H1 (cell line): ENCODE measurements around the gene TJP3. TPM values are rescaled to one million over a fixed set of nuclear protein-coding genes. Genes with fewer than 3 reads are reported as not detected.

ENCODE experiments used
- CTCF ChIA-PET: fragments of 300-600 bp; sonication (Branson Sonifier 250); formaldehyde crosslinking; loops from one replicate; lab custom pipeline; 2021; ENCODE audit not compliant: partially characterized antibody; lab: Charles Lee
- POLR2A ChIA-PET: fragments of 300-600 bp; sonication (Branson Sonifier 250); formaldehyde crosslinking; loops from one replicate; lab custom pipeline; 2021; ENCODE audit warnings: inconsistent platforms; ENCODE audit not compliant: partially characterized antibody; lab: Charles Lee
- DNase-seq, 2 experiments: peaks; one replicate each; pipeline versions ENCODE4 v3.0.0 to v3.0.0-alpha.2; 2010 to 2022; ENCODE audit warnings: low spot score in 2 of 2, low read depth in 1 of 2, mixed read lengths in 1 of 2
- FAIRE-seq: peaks from 2 replicates; lab custom pipeline; 2011; peaks lifted over from hg19 to GRCh38; lab: Jason Lieb, UNC
- H2AFZ ChIP-seq: 2 replicates; pipeline ENCODE4 v1.8.1; 2012; ENCODE audit warnings: low read length, inconsistent platforms
- H2AK5ac ChIP-seq: 2 replicates; pipeline ENCODE4 v1.6.1; 2013; ENCODE audit warnings: low read depth, low read length
- H2BK120ac ChIP-seq: replicated peaks from 2 replicates; pipeline ENCODE3; 2013; ENCODE audit warnings: low read depth, low read length, inconsistent platforms
- H2BK12ac ChIP-seq: 2 replicates; pipeline ENCODE4 v1.6.1; 2013; ENCODE audit warnings: low read depth, low read length
- H2BK15ac ChIP-seq: 2 replicates; pipeline ENCODE4 v1.6.1; 2013; ENCODE audit warnings: low read length
- H2BK20ac ChIP-seq: 2 replicates; pipeline ENCODE4 v1.6.1; 2013; ENCODE audit warnings: low read length
- H2BK5ac ChIP-seq: 2 replicates; pipeline ENCODE4 v1.6.1; 2013; ENCODE audit warnings: low read depth, low read length
- H3K14ac ChIP-seq: 2 replicates; pipeline ENCODE4 v1.6.1; 2013; ENCODE audit warnings: inconsistent platforms; ENCODE audit not compliant: insufficient read length
- H3K18ac ChIP-seq: 2 replicates; pipeline ENCODE4 v1.6.1; 2013; ENCODE audit warnings: low read length; ENCODE audit errors: extremely low read depth
- H3K23ac ChIP-seq: 2 replicates; pipeline ENCODE4 v1.6.1; 2013; ENCODE audit warnings: inconsistent platforms; ENCODE audit not compliant: insufficient read length
- H3K23me2 ChIP-seq: 2 replicates; pipeline ENCODE4 v1.6.1; 2013; ENCODE audit warnings: low read depth, low read length
- H3K27ac ChIP-seq: 2 replicates; pipeline ENCODE4 v1.6.1; 2011; ENCODE audit warnings: low read depth, low read length, inconsistent platforms
- H3K27me3 ChIP-seq, 4 experiments: replicated peaks in 1 of 4; 1 replicate in 1 of 4; 2 replicates in 3 of 4; pipeline versions ENCODE4 v1.6.1 to v1.8.1; 2011 to 2013; ENCODE audit warnings: low read length in 3 of 4, mild to moderate bottlenecking in 3 of 4, inconsistent platforms in 2 of 4, mixed read lengths in 2 of 4, moderate library complexity in 1 of 4; ENCODE audit not compliant: control insufficient read depth in 3 of 4, insufficient read depth in 3 of 4; ENCODE audit errors: extremely low read depth in 1 of 4
- H3K36me3 ChIP-seq, 4 experiments: 2 replicates each; pipeline versions ENCODE4 v1.6.1 to v1.8.1; 2011 to 2013; ENCODE audit warnings: mild to moderate bottlenecking in 4 of 4, low read length in 3 of 4, moderate library complexity in 2 of 4, control low read depth in 1 of 4, inconsistent platforms in 1 of 4; ENCODE audit not compliant: insufficient read depth in 4 of 4, control insufficient read depth in 2 of 4
- H3K4ac ChIP-seq: replicated peaks from 2 replicates; pipeline ENCODE3; 2013; ENCODE audit warnings: low read length, low read depth, mixed read lengths, inconsistent platforms; ENCODE audit not compliant: insufficient read length
- H3K4me1 ChIP-seq, 4 experiments: replicated peaks in 1 of 4; 1 replicate in 1 of 4; 2 replicates in 3 of 4; pipeline versions ENCODE4 v1.6.1 to v1.8.1; 2011 to 2013; ENCODE audit warnings: low read length in 3 of 4, inconsistent platforms in 2 of 4, mixed read lengths in 1 of 4; ENCODE audit not compliant: insufficient read depth in 4 of 4, control insufficient read depth in 3 of 4
- H3K4me2 ChIP-seq, 2 experiments: 2 replicates each; pipeline versions ENCODE4 v1.6.1 to v1.8.1; 2011 to 2013; ENCODE audit warnings: low read depth in 2 of 2, low read length in 2 of 2, control low read depth in 1 of 2, inconsistent platforms in 1 of 2, mild to moderate bottlenecking in 1 of 2; ENCODE audit not compliant: insufficient read depth in 1 of 2
- H3K4me3 ChIP-seq, 4 experiments: fragments of 200-600, 300-600 bp in 1 of 4; sonication (generic), shearing (Covaris generic), sonication (Bioruptor Twin) in 1 of 4; 2 replicates each; pipeline versions ENCODE4 v1.5.1 to v1.8.1; 2011 to 2016; ENCODE audit warnings: low read length in 4 of 4, low read depth in 3 of 4, control low read depth in 2 of 4, inconsistent platforms in 2 of 4, mild to moderate bottlenecking in 2 of 4, mixed read lengths in 1 of 4, moderate library complexity in 1 of 4; ENCODE audit not compliant: insufficient read depth in 2 of 4; ENCODE audit errors: extremely low read depth in 1 of 4
- H3K56ac ChIP-seq: replicated peaks from 2 replicates; pipeline ENCODE3; 2013; ENCODE audit warnings: low read depth, mild to moderate bottlenecking, mixed read lengths, low read length, inconsistent platforms; ENCODE audit not compliant: insufficient read length
- H3K79me1 ChIP-seq: 2 replicates; pipeline ENCODE4 v1.6.1; 2013; ENCODE audit warnings: low read depth, low read length, control low read depth
- H3K79me2 ChIP-seq, 2 experiments: 2 replicates each; pipeline versions ENCODE4 v1.6.1 to v1.8.1; 2012 to 2013; ENCODE audit warnings: low read length in 2 of 2, mild to moderate bottlenecking in 2 of 2, inconsistent platforms in 1 of 2; ENCODE audit not compliant: insufficient read depth in 2 of 2, control insufficient read depth in 1 of 2
- H3K9ac ChIP-seq, 4 experiments: replicated peaks in 1 of 4; 1 replicate in 1 of 4; 2 replicates in 3 of 4; pipeline versions ENCODE4 v1.6.1 to v1.8.1; 2011 to 2013; ENCODE audit warnings: low read depth in 3 of 4, low read length in 3 of 4, control low read depth in 2 of 4, mild to moderate bottlenecking in 2 of 4, moderate library complexity in 2 of 4, inconsistent platforms in 1 of 4; ENCODE audit errors: extremely low read depth in 1 of 4
- H3K9me3 ChIP-seq, 2 experiments: 2 replicates each; pipeline versions ENCODE4 v1.6.1 to v1.8.1; 2012 to 2013; ENCODE audit warnings: mild to moderate bottlenecking in 2 of 2, moderate library complexity in 2 of 2, control low read depth in 1 of 2, inconsistent platforms in 1 of 2, low read depth in 1 of 2, low read length in 1 of 2, mixed read lengths in 1 of 2; ENCODE audit not compliant: insufficient read depth in 2 of 2
- H4K20me1 ChIP-seq, 2 experiments: replicated peaks in 1 of 2; 2 replicates each; pipeline versions ENCODE3 to v1.8.1; 2011 to 2013; ENCODE audit warnings: inconsistent platforms in 2 of 2, low read length in 2 of 2, mild to moderate bottlenecking in 1 of 2; ENCODE audit not compliant: insufficient read depth in 2 of 2, control insufficient read depth in 1 of 2
- H4K5ac ChIP-seq: 2 replicates; pipeline ENCODE4 v1.6.1; 2013; ENCODE audit warnings: low read length, low read depth, mixed read lengths, inconsistent platforms; ENCODE audit not compliant: insufficient read length
- H4K8ac ChIP-seq: 2 replicates; pipeline ENCODE4 v1.8.0; 2013; ENCODE audit warnings: mild to moderate bottlenecking, moderate library complexity, low read length, inconsistent platforms; ENCODE audit not compliant: insufficient read depth; ENCODE audit errors: extremely low read depth
- H4K91ac ChIP-seq: replicated peaks from 2 replicates; pipeline ENCODE3; 2013; ENCODE audit warnings: low read length, mixed read lengths, inconsistent platforms; ENCODE audit not compliant: insufficient read length
- BCL11A ChIP-seq, 2 experiments: IDR thresholded peaks; one replicate each; pipeline ENCODE4 v1.6.1; 2011; ENCODE audit warnings: low read depth in 2 of 2, low read length in 2 of 2, mild to moderate bottlenecking in 2 of 2
- CHD1 ChIP-seq: IDR thresholded peaks from 2 replicates; pipeline ENCODE4 v1.6.1; 2012; ENCODE audit warnings: low read depth, low read length, improper control_type of control experiment
- CTCF ChIP-seq, 3 experiments: IDR thresholded peaks; 1 replicate in 2 of 3; 2 replicates in 1 of 3; pipeline versions ENCODE4 v1.5.1 to v1.6.1; 2011; ENCODE audit warnings: low read length in 3 of 3, mild to moderate bottlenecking in 3 of 3, inconsistent platforms in 2 of 3, low read depth in 1 of 3, moderate library complexity in 1 of 3; ENCODE audit not compliant: insufficient read depth in 1 of 3; ENCODE audit errors: control extremely low read depth in 1 of 3
- GTF2F1 ChIP-seq: IDR thresholded peaks from 2 replicates; pipeline ENCODE4 v1.6.1; 2012; ENCODE audit warnings: low read depth, low read length, improper control_type of control experiment, borderline replicate concordance
- KDM4A ChIP-seq: IDR thresholded peaks from one replicate; pipeline ENCODE4 v1.7.1; 2012; ENCODE audit warnings: low read depth, mild to moderate bottlenecking, moderate library complexity, low read length, inconsistent platforms; ENCODE audit not compliant: severe bottlenecking
- MAX ChIP-seq: IDR thresholded peaks from 2 replicates; pipeline ENCODE4 v1.6.1; 2012; ENCODE audit warnings: inconsistent platforms
- NRF1 ChIP-seq: IDR thresholded peaks from 2 replicates; pipeline ENCODE4 v1.6.1; 2011; ENCODE audit warnings: mild to moderate bottlenecking, low read depth, low read length, improper control_type of control experiment
- POLR2AphosphoS5 ChIP-seq: IDR thresholded peaks from 2 replicates; pipeline ENCODE4 v1.6.1; 2011; ENCODE audit warnings: low read depth, low read length
- POU5F1 ChIP-seq: IDR thresholded peaks from 2 replicates; pipeline ENCODE4 v1.6.1; 2011; ENCODE audit warnings: low read depth, mild to moderate bottlenecking, low read length, moderate library complexity
- SP1 ChIP-seq: IDR thresholded peaks from 2 replicates; pipeline ENCODE4 v1.6.1; 2011; ENCODE audit warnings: low read depth, low read length
- TBP ChIP-seq: IDR thresholded peaks from 2 replicates; pipeline ENCODE4 v1.6.1; 2011; ENCODE audit warnings: low read depth, low read length, improper control_type of control experiment
- WGBS, 2 experiments: shearing (Covaris generic) in 1 of 2; methylation state at CpG; one replicate each; pipeline versions ENCODE4 v1.1.6 to v1.1.7; 2013 to 2015; ENCODE audit warnings: low lambda C conversion rate in 2 of 2, mixed read lengths in 2 of 2, inconsistent platforms in 1 of 2, low coverage in 1 of 2, missing lambda C conversion rate in 1 of 2; ENCODE audit not compliant: insufficient replicate concordance in 2 of 2, insufficient coverage in 1 of 2, insufficient read length in 1 of 2; ENCODE audit errors: extremely low coverage in 1 of 2, missing lambda C conversion rate in 1 of 2; 5-methylcytosine and 5-hydroxymethylcytosine counted together
- polyA plus RNA-seq, 7 experiments: library from polyadenylated mRNA; depleted of rRNA in 3 of 7; stranded (reverse) in 5 of 7; unstranded in 2 of 7; fragments of >200 nt in 5 of 7; fragments of 200-250 nt in 2 of 7; gene quantifications; 1 replicate in 5 of 7; 2 replicates in 1 of 7; 4 replicates in 1 of 7; pipeline versions ENCODE4 v1.2.1 to v1.2.3, GENCODE V29; 2011 to 2013; ENCODE audit warnings: missing spikeins in 2 of 7, mixed read lengths in 2 of 7
- total RNA-seq: library from RNA; stranded (reverse); fragmentation: NEBNext Ultra II Directional; extraction: Animal tissue kit (Norgen Biotek cat#: 25700); gene quantifications from 2 replicates; pipeline ENCODE4 v1.2.1, GENCODE V29; 2021

The TJP3 gene
- total and polyA plus RNA-seq, 2 of the 8 experiments (the other 6 are each of a cell fraction or from before 2014, with no cell fraction given) = 17.1 to 26.1 TPM

DNA sequence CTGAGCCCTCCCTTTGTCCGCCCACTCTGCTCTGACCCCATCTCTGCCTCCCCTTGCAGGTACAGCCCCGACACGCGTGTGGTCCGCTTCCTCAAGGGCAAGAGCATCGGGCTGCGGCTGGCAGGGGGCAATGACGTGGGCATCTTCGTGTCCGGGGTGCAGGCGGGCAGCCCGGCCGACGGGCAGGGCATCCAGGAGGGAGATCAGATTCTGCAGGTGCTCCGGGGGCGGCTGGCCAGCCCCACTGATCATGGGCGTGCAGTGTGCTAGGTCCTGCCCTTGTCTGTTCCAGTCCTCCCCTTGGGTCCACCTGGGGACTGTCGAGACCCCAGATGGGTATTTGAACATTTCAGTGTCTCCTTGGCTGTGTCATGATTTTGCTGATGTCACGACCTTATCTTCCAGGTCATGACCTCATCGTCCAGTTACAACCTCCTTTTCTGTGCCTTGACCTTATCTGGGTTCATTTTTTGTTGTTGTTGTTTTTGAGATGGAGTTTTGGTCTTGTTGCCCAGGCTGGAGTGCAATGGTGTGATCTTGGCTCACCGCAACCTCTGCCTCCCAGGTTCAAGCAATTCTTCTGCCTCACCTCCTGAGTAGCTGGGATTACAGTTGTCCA, 28.0 kb downstream of the TJP3 start:
- no peak for DNase-seq
- no peak for FAIRE-seq
- TF ChIP-seq CHD1 (no peak), BCL11A (IDR thresholded peaks at IDR 0.05; ENCODE audit: low read depth in 2 of 2, low read length in 2 of 2) (no peak), TBP (no peak), POU5F1 (no peak), POLR2AphosphoS5 (no peak), GTF2F1 (no peak), MAX (no peak), CTCF (IDR thresholded peaks at IDR 0.05; ENCODE audit: control extremely low read depth in 1 of 3, insufficient read depth in 1 of 3, low read depth in 1 of 3, low read length in 3 of 3) (no peak), SP1 (no peak), KDM4A (no peak), NRF1 (no peak)

More for the DNA sequence above, 28.0 kb downstream of the TJP3 start:
- Histone ChIP-seq H4K8ac (no peak overlapping the region), H4K5ac (no peak overlapping the region), H4K91ac (no peak overlapping the region), H3K23ac (no peak overlapping the region), H2BK120ac (no peak overlapping the region), H2BK20ac (no peak overlapping the region), H4K20me1 (peaks cover 0 to 3% of the 10 kb centered on the region in 2 experiments), H3K18ac (no peak overlapping the region), H3K27ac (no peak overlapping the region), H2BK12ac (no peak overlapping the region), H3K14ac (no peak overlapping the region), H2BK15ac (no peak overlapping the region), H3K4ac (no peak overlapping the region), H2AK5ac (no peak overlapping the region), H3K4me3 (no peak overlapping the region), H3K79me2 (no peaks in the 10 kb centered on the region), H3K4me1 (no peaks in the 10 kb centered on the region), H3K4me2 (no peak overlapping the region), H3K23me2 (no peaks in the 10 kb centered on the region), H3K9ac (no peak overlapping the region), H2BK5ac (no peak overlapping the region), H3K36me3 (peaks cover 0 to 7% (median 3%) of the 10 kb centered on the region in 4 experiments; a peak in 5 of 8 replicates), H3K27me3 (no peaks in the 10 kb centered on the region), H3K79me1 (no peaks in the 10 kb centered on the region), H3K9me3 (no peaks in the 10 kb centered on the region), H3K56ac (no peak overlapping the region), H2AFZ (no peak overlapping the region)
- ChIA-PET CTCF (interaction anchor here (0.6 kb wide), 1 partner anchor 77 kb away, joined by 5 read pairs; no protein-coding TSS in a partner anchor), POLR2A (interaction anchor here (0.6 to 0.7 kb wide), 2 partner anchors 11 to 239 kb away, joined by 3 read pairs; no protein-coding TSS in a partner anchor)
- WGBS, 2 experiments = 92% methylated on average over 17 of the region's 21 CpGs; no CpG with 5 or more reads in 1 of the 2 experiments
